Forelimb muscle (tissue), 1 donor: ENCODE measurements around the gene SLC16A11. TPM values are rescaled to one million over a fixed set of nuclear protein-coding genes. Genes with fewer than 3 reads are reported as not detected.
"Not testable (repeated sequence)": the region's sequence is repeated elsewhere in the genome, so short reads cannot be mapped to it uniquely, and the experiment has no call there.

ENCODE experiments used
- DNase-seq: peaks from one replicate; pipeline ENCODE4 v3.0.0-alpha.2; 2013; ENCODE audit warnings: low read depth
- polyA plus RNA-seq: library from polyadenylated mRNA; unstranded; fragments of 120-200 nt; gene quantifications from one replicate; pipeline ENCODE4 v1.2.1, GENCODE V29; 2013; ENCODE audit not compliant: insufficient read length

SLC16A11 gene
- 0.33 TPM for polyA plus RNA-seq

- DNase-seq, result no peak
Measured at GRCh38 chr17:7043497-7044198, at the start of gene SLC16A11. SLC16A11 (minus strand) TSS chr17:7044092; CDS start chr17:7043513, 579 bp downstream.

GRCh38 chr17:7091311-7092005 is 47.6 kb upstream of the SLC16A11 start:
- not testable (repeated sequence) for DNase-seq

- not testable (repeated sequence) for DNase-seq
Measured at GRCh38 chr17:7089570-7089969, 45.7 kb upstream of the SLC16A11 start.

GRCh38 chr17:7088442-7088841 is 44.5 kb upstream of the SLC16A11 start:
- not testable (repeated sequence) for DNase-seq

- DNase-seq, result no peak
Measured at GRCh38 chr17:7084088-7084487, 40.2 kb upstream of the SLC16A11 start.

- no peak for DNase-seq
Measured at GRCh38 chr17:7083592-7083991, 39.7 kb upstream of the SLC16A11 start.

- no peak for DNase-seq
Measured at GRCh38 chr17:7081341-7082062, 37.6 kb upstream of the SLC16A11 start.

- no peak for DNase-seq
Measured at GRCh38 chr17:7080456-7081041, 36.7 kb upstream of the SLC16A11 start.

GRCh38 chr17:7079581-7080455 is 35.9 kb upstream of the SLC16A11 start, which contains the start of gene CLEC10A:
CLEC10A (minus strand) TSS chr17:7080251; CDS start chr17:7078812, 1,439 bp downstream.
- no peak for DNase-seq

GRCh38 chr17:7078711-7079110 is 34.8 kb upstream of the SLC16A11 start:
- no peak for DNase-seq

- DNase-seq, result no peak
Measured at GRCh38 chr17:7077911-7078546, 34.1 kb upstream of the SLC16A11 start.

- DNase-seq, result no peak
Measured at GRCh38 chr17:7074931-7075330, 31.0 kb upstream of the SLC16A11 start.

- DNase-seq, result no peak
Measured at GRCh38 chr17:7072406-7072805, 28.5 kb upstream of the SLC16A11 start.

- no peak for DNase-seq
Measured at GRCh38 chr17:7070712-7071111, 26.8 kb upstream of the SLC16A11 start.

GRCh38 chr17:7068268-7068667 is 24.4 kb upstream of the SLC16A11 start:
- DNase-seq, result no peak

GRCh38 chr17:7067198-7067597 is 23.3 kb upstream of the SLC16A11 start:
- no peak for DNase-seq

GRCh38 chr17:7064261-7064660 is 20.4 kb upstream of the SLC16A11 start:
- DNase-seq, result no peak

- no peak for DNase-seq
Measured at GRCh38 chr17:7063518-7064094, 19.7 kb upstream of the SLC16A11 start.

- no peak for DNase-seq
Measured at GRCh38 chr17:7060165-7060891, 16.4 kb upstream of the SLC16A11 start.
